ENCODE data around the gene LPAR1. TPM values are rescaled to one million over a fixed set of nuclear protein-coding genes. Genes with fewer than 3 reads are reported as not detected.

LPAR1 gene
- total and polyA plus RNA-seq, 9 of the 15 experiments (the other 6 are each of a cell fraction or from before 2014, with no cell fraction given): 0.13 TPM; not detected in 8

DNA sequence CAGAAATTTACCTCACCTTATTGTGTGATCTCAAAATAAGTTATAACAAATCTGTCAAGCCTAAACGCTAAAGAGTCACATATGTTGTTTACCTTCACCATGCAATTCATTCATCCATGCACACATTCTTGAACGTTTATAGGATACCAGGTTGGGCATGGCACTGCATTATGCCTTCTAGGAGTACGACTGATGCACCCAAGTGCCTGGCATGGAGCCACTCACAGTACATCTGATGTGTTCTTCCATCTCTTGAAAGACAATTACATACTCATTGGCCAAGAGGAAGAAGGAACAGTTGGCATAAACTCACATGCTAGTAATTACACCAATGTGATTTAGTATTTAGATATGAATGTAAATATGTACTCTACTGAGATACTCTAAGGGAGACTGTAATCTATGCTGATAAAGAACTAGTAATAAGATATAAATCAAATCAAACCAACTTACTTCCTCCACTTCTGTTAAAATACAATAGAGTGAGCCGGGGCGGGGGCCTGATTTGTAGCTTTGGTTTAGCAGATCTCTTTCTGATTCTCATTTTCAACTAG is 90.7 kb downstream of the LPAR1 start:
- Histone ChIP-seq H3K79me2 (ENCODE audit: control insufficient read depth, insufficient read depth, low read length) (no peaks in the 10 kb centered on the region), H3K4me1 (replicated peaks in 1 of 2; ENCODE audit: control insufficient read depth in 2 of 2, insufficient read depth in 2 of 2, low read length in 2 of 2) (no peaks in the 10 kb centered on the region), H2AFZ (ENCODE audit: low read depth, low read length) (no peak overlapping the region), H3K9ac (ENCODE audit: insufficient read depth in 1 of 2, low read depth in 2 of 2, low read length in 2 of 2) (no peak overlapping the region), H3K27me3 (ENCODE audit: control insufficient read depth in 2 of 2, insufficient read depth in 2 of 2, low read length in 2 of 2) (no peaks in the 10 kb centered on the region), H3K27ac (ENCODE audit: extremely low read depth, low read depth, low read length) (no peak overlapping the region), H3K36me3 (ENCODE audit: control insufficient read depth, insufficient read depth, low read length) (no peaks in the 10 kb centered on the region), H3K9me3 (replicated peaks; ENCODE audit: control insufficient read depth, insufficient read depth, low read depth, low read length) (no peaks in the 10 kb centered on the region), H3K4me3 (no peak overlapping the region), H4K20me1 (replicated peaks; ENCODE audit: control insufficient read depth, insufficient read depth, low read length) (no peaks in the 10 kb centered on the region), H3K9me1 (ENCODE audit: control insufficient read depth, insufficient read depth, low read length) (no peaks in the 10 kb centered on the region), H3K4me2 (ENCODE audit: insufficient read depth, low read length) (no peak overlapping the region)
- BruUV-seq (replicated peaks): no TSS peak
- ChIA-PET POLR2A (no interaction called here), CTCF (ENCODE audit: low intra/inter-chr PET ratio) (no interaction called here)
- in situ Hi-C loops (cut with MboI): no loop called here
- TF ChIP-seq, protein P1, sequence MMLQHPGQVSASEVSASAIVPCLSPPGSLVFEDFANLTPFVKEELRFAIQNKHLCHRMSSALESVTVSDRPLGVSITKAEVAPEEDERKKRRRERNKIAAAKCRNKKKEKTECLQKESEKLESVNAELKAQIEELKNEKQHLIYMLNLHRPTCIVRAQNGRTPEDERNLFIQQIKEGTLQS (IDR thresholded peaks at IDR 0.05): no peak
- TF ChIP-seq, protein P1 (CRISPR knock-in tag; conservative IDR thresholded peaks at IDR 0.05): no peak
- no peak for TF ChIP-seq HNRNPLL (IDR thresholded peaks at IDR 0.05; ENCODE audit: low read depth, low read length, poor library complexity, severe bottlenecking)
- no peak for TF ChIP-seq PTTG1 (tag; IDR thresholded peaks at IDR 0.05; ENCODE audit: low read depth)
- TF ChIP-seq HDAC2 (IDR thresholded peaks at IDR 0.05): no peak
- TF ChIP-seq MXI1 (IDR thresholded peaks at IDR 0.05; ENCODE audit: low read depth, low read length): no peak
- TF ChIP-seq, protein P2, sequence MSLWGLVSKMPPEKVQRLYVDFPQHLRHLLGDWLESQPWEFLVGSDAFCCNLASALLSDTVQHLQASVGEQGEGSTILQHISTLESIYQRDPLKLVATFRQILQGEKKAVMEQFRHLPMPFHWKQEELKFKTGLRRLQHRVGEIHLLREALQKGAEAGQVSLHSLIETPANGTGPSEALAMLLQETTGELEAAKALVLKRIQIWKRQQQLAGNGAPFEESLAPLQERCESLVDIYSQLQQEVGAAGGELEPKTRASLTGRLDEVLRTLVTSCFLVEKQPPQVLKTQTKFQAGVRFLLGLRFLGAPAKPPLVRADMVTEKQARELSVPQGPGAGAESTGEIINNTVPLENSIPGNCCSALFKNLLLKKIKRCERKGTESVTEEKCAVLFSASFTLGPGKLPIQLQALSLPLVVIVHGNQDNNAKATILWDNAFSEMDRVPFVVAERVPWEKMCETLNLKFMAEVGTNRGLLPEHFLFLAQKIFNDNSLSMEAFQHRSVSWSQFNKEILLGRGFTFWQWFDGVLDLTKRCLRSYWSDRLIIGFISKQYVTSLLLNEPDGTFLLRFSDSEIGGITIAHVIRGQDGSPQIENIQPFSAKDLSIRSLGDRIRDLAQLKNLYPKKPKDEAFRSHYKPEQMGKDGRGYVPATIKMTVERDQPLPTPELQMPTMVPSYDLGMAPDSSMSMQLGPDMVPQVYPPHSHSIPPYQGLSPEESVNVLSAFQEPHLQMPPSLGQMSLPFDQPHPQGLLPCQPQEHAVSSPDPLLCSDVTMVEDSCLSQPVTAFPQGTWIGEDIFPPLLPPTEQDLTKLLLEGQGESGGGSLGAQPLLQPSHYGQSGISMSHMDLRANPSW (CRISPR knock-in tag; IDR thresholded peaks at IDR 0.05): no peak
- TF ChIP-seq, protein P3, sequence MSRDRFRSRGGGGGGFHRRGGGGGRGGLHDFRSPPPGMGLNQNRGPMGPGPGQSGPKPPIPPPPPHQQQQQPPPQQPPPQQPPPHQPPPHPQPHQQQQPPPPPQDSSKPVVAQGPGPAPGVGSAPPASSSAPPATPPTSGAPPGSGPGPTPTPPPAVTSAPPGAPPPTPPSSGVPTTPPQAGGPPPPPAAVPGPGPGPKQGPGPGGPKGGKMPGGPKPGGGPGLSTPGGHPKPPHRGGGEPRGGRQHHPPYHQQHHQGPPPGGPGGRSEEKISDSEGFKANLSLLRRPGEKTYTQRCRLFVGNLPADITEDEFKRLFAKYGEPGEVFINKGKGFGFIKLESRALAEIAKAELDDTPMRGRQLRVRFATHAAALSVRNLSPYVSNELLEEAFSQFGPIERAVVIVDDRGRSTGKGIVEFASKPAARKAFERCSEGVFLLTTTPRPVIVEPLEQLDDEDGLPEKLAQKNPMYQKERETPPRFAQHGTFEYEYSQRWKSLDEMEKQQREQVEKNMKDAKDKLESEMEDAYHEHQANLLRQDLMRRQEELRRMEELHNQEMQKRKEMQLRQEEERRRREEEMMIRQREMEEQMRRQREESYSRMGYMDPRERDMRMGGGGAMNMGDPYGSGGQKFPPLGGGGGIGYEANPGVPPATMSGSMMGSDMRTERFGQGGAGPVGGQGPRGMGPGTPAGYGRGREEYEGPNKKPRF (IDR thresholded peaks at IDR 0.05; ENCODE audit: low read depth, low read length): no peak
- no peak for TF ChIP-seq SMARCB1 (IDR thresholded peaks at IDR 0.05; ENCODE audit: insufficient read length, low read depth)
- TF ChIP-seq, protein P4, sequence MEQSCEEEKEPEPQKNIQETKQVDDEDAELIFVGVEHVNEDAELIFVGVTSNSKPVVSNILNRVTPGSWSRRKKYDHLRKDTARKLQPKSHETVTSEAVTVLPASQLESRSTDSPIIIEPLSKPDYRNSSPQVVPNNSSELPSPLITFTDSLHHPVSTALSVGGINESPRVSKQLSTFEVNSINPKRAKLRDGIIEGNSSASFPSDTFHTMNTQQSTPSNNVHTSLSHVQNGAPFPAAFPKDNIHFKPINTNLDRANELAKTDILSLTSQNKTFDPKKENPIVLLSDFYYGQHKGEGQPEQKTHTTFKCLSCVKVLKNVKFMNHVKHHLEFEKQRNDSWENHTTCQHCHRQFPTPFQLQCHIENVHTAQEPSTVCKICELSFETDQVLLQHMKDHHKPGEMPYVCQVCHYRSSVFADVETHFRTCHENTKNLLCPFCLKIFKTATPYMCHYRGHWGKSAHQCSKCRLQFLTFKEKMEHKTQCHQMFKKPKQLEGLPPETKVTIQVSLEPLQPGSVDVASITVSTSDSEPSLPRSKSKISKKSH (CRISPR knock-in tag; IDR thresholded peaks at IDR 0.05): no peak
- no peak for TF ChIP-seq ZNF239 (CRISPR knock-in tag; IDR thresholded peaks at IDR 0.05)
- no peak for FAIRE-seq
- DNase-seq (ENCODE audit: extremely low read depth in 1 of 4, low spot score in 3 of 4): no peak
- WGBS (ENCODE audit: insufficient coverage, low coverage, missing lambda C conversion rate): 0% methylated on average over 5 of the region's 5 CpGs
- intact Hi-C loops (cut with micrococcal nuclease): no loop called here
- ATAC-seq: no peak

All from K562 (cell line).